HG03095 (cell line): ENCODE data around the gene ABCA7.

ENCODE experiments used
- ATAC-seq: cut with Tn5 transposase; IDR thresholded peaks from one replicate; pipeline ENCODE4 v1.9.1; 2021; ENCODE audit warnings: moderate library complexity; ENCODE audit not compliant: unreplicated experiment

The ABCA7 gene

GRCh38 chr19:1039646-1040475 is at the start of gene ABCA7:
ABCA7 (plus strand) TSS chr19:1040107; CDS start chr19:1041362, 1,255 bp downstream.
- ATAC-seq, result peak; percentile 67

DNA sequence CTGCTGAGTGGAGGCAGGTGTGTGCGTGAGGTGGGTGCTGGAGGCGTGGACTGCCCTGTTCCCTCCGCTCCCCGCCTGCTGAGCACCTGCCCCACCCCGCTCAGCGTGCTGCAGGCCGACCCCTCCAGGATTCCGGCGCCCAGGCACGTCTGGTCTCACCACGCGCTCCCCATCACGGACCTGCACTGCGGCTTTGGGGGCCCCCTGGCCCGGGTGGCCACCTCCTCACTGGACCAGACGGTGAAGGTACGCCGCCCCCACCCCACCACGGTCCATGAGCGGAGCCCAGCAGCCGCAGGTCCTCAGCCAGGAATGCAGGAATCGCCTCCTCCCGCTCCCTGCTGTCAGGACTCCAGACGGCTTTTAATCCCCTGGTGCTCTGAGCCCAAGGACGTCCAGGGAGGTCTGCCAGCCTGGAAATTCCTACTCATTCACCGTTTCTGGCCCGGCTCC is 49.8 kb upstream of the ABCA7 start:
- ATAC-seq, result no peak

DNA sequence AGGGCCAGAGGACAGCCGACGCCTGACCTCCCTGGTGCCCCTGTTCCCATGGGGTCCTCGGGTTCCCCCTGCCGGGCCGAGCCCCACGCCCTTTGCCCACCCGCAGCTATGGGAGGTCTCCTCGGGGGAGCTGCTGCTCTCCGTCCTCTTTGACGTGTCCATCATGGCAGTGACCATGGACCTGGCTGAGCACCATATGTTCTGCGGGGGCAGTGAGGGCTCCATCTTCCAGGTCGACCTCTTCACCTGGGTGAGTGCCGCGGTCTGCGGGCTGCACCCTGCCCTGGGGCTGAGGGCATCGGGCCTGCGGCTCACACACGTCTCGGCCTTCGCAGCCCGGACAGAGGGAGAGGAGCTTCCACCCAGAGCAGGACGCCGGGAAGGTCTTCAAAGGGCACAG is 49.2 kb upstream of the ABCA7 start:
- no peak for ATAC-seq

DNA sequence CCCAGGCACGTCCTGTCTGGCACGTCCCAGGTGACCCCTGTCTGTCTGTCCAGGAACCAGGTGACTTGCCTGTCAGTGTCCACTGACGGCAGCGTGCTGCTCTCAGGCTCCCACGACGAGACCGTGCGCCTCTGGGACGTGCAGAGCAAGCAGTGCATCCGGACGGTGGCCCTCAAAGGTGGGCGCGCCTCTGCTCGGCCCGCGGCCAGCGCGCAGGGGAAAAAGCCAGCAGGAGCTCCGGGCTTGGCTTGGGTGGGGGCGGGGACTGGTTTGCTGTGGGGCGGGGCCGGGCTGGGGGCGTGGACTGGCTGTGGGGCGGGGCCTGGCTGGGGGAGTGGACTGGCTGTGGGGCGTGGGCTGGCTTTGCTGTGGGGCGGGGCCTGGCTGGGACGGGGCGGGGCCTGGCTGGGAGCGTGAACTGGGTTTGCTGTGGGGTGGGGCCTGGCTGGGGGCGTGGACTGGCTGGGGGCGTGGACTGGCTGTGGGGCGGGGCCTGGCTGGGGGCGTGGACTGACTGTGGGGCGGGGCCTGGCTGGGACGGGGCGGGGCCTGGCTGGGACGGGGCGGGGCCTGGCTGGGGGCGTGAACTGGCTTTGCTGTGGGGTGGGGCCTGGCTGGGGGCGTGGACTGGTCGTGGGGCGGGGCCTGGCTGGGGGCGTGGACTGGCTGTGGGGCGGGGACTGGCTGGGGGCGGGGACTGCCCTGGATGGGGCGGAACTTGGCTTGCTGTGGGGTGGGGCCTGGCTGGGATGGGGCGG is 48.6 kb upstream of the ABCA7 start:
- ATAC-seq, result no peak

GRCh38 chr19:991932-992669 is 47.8 kb upstream of the ABCA7 start:
- no peak for ATAC-seq

- no peak for ATAC-seq
Observed at GRCh38 chr19:992670-993055, 47.2 kb upstream of the ABCA7 start.

GRCh38 chr19:993361-993830 is 46.5 kb upstream of the ABCA7 start:
- no peak for ATAC-seq

DNA sequence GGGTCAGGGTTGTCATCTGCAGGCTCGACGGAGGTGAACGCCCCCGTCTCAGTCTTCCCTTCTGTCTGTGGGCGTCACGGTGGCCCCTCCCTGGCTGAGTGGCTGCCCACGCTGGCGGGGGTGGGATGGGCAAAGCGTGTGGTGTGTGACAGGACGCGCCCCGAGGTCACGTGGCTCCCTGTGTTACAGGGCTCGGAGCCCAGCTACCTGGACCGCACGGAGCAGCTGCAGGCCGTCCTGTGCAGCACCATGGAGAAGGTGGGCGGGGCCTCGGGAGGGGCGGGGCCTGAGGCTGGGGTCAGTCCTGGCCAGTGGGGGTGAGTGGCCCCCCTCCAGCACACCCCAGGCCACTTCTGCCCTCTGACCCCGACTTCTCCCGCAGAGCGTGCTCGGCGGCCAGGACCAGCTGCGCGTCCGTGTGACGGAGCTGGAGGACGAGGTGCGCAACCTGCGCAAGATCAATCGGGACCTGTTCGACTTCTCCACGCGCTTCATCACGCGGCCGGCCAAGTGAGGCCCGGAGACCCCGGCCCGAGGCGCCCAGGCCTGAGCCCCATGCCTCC is 46.0 kb upstream of the ABCA7 start:
- ATAC-seq, result no peak

GRCh38 chr19:994516-994915 is 45.4 kb upstream of the ABCA7 start:
- ATAC-seq, result no peak

DNA sequence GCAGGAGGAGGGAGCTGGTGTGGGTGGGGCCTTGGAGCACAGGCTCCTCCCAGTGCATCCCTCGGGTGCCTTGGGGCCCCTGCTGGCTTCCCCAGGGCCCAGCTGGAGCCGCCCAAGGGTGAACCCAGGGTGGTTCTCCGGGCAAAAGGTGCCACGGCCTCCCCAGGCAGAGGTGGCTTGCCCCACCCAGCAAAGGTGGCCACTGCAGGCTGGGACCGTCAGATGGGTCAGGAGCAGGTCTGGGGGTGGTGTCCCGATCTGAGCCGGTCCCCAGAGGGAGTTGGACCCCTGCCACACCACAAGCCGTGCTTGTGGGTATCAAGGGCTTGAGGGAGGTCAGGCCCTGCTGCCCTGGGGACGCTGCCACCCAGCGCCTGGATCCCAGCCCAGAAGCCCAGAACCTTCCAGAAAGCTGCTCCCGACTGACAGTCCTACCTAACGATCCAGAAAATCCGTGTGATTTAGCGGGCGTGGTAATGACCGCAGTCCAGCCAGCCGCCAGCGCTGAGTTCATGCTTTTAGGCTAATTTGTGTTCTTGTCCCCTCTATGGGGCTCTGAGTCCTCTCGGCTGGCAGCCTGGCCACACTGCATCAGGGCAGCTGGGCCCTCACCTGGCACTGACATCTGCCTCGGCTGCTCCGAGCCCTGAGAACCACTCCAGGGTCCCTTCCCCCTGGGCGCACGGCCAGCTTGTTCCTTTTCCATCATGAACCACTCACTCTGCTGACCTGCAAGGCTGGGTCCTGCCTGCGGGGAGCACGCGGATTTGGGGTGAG is 44.7 kb upstream of the ABCA7 start:
- no peak for ATAC-seq

DNA sequence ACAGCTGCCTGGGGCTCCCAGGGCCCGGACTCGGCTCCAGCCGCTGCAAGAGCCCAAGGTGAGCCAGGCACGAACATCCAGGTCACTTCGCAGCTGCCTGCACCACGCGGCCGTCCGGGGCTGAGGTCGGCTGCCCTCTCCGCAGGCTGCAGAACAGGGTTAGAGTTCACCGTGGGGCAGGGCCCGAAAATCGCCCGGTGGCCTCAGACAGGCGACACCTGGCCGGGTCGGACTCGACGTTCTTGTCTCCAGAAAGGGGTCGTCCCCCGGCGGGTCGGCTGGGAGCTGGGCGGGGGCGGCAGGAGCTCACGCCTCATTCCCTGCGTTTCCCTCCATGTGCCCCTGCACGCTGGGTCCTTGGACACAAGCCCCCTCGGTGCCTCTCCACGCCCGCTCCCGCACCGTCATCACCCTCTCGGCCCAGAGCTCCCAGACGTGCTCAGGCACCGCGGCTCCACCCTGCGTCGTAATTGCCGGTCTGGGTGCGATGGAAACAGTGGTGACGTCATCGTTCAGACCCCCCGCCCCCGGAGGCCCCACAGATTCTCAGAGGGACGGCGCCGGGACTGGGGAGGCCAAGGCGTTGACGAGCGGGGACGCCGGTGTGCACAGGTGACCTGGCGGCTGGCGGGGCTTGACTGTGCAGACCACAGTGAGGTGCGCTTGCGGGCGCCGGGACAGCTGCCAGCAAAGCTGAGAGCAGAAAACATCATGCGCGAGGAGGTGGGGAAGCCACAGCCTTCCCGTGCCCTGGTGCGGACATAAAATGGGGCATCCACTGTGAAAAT is 43.7 kb upstream of the ABCA7 start:
- no peak for ATAC-seq

DNA sequence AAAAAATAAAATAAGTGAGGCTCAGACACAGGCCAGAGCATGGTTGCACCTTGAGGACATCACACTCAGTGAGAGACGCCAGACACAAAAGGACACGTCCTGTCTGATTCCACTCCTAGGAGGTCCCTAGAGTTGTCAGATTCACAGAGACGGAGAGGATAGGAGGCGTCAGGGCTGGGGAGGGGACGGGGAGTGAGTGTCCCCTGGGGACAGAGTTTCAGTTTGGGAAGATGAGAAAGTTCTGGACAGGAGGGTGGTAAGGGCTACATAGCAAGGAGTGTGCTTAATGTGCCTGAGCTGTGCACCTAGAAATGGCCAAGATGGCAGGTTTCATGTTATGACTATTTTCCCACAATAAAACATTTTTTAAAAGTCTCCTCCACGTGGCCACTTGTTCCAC is 41.8 kb upstream of the ABCA7 start:
- no peak for ATAC-seq

GRCh38 chr19:999379-999719 is 40.6 kb upstream of the ABCA7 start:
- ATAC-seq, result no peak

DNA sequence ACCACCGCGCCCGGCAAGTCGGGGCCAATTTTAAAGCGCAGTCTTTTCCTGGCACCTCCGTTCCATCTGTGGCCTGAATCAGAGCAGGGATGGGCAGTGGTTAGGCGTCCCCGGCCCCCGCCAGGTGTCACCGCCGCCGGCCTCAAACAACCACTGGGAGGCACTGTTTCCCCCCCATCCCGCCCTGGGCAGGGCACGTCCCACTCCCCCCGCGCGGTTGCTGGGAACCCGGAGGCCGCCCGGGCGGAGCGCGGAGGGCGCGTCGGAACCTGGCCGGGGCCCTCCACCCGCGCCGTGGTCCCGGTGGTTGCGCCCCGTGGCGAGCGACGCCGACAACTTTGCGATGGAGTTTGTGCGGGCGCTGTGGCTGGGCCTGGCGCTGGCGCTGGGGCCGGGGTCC is 39.8 kb upstream of the ABCA7 start, which contains the start of gene GRIN3B:
Gene GRIN3B, plus strand, starts transcription at position 325 of the 400 bp plus-strand sequence. Its CDS starts 19 bp downstream, at position 344.
- no peak for ATAC-seq

DNA sequence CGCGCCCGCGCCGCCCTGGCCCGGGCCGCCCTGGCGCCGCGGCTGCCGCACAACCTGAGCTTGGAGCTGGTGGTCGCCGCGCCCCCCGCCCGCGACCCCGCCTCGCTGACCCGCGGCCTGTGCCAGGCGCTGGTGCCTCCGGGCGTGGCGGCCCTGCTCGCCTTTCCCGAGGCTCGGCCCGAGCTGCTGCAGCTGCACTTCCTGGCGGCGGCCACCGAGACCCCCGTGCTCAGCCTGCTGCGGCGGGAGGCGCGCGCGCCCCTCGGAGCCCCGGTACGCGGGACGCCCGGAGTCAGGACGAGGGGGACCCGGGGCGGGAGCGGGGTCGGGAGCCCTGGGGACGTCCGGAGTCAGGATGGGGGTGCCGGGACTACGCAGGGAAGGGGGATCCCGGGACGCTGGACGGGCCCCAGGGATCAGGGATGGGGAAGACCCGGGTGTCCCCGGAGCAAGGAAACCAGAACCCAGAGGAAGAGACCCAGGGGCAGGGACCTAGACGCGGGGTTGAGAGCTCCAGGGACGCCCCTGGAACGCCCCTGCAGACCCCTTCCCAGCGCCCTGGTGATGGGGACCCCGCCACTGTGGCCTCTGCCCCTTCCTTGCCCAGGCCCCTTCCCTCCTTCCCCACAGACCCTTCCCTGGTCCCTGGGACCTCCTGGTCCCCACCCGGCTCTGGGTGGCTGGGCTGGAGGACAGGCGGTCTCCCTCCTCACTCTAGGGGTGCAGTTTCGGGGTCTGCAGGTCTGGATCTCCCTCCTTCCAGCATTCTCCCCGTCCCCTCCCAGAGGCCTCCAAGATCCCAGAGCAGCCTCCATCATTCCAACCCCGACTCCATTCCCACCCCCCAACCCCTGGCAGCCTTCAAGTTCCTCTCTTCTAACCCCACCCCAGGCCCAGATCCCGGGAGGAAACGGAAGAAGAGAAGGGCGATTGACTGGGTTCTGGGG is 39.0 kb upstream of the ABCA7 start:
- ATAC-seq, result no peak

DNA sequence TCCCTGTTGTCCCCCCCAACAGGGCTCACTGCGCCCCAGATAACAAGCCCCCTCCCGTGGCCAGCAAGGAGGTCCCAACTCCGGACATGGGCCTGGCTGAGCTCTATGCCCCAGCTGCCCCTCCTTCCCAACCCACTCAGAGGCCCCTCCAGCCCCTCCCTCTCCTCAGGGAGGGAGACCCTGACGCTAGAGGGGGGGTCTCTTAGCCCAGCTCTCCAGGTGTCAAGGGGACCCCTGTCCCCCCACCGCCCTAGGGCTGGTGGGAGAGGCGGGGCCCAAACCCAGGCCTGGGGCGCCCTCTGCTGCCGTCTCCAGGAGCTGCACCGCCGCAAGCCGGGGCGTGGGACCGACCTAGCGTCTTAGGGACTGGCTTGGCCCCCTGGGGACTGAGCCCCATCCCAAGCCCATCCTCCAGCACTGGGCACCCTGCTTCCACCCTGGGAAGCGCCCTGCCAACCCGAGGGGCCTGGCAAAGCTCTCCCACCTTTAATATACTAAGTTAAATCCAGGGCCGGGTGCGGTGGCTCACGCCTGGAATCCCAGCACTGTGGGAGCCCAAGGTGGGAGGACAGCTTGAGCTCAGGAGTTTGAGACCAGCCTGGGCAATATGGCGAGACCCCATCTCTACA is 38.3 kb upstream of the ABCA7 start:
- no peak for ATAC-seq

GRCh38 chr19:1002600-1002999 is 37.3 kb upstream of the ABCA7 start:
- no peak for ATAC-seq

GRCh38 chr19:1003283-1003682 is 36.6 kb upstream of the ABCA7 start:
- ATAC-seq, result no peak
